WTC11 (cell line): ENCODE data around the gene MBD3. TPM values are rescaled to one million over a fixed set of nuclear protein-coding genes. Genes with fewer than 3 reads are reported as not detected.

Source experiments
- ATAC-seq: fragments of 200-7000 bp; cut with Tn5 transposase; 2 replicates; pipeline ENCODE4 v1.10.0; 2021; ENCODE audit warnings: mild to moderate bottlenecking, moderate library complexity
- CTCF ChIA-PET: fragments of 300-600 bp; sonication (Branson Sonifier 250); formaldehyde crosslinking; loops from one replicate; lab custom pipeline; 2021; ENCODE audit warnings: antibody characterized with exemption; lab: Charles Lee
- POLR2A ChIA-PET: fragments of 350-600 bp; sonication (Branson Sonifier 250); formaldehyde crosslinking; loops from one replicate; lab custom pipeline; 2021; ENCODE audit warnings: antibody characterized with exemption; lab: Charles Lee
- DNase-seq: peaks from one replicate; pipeline ENCODE4 v3.0.0; 2021; ENCODE audit warnings: low spot score
- H3K27ac Mint-ChIP-seq: 2 replicates; pipeline ENCODE4 v1.8.0; 2021; ENCODE audit warnings: mixed read lengths
- H3K27me3 Mint-ChIP-seq: 2 replicates; pipeline ENCODE4 v1.8.0; 2021; ENCODE audit warnings: low read depth, mild to moderate bottlenecking, moderate library complexity, mixed read lengths
- H3K36me3 Mint-ChIP-seq: 2 replicates; pipeline ENCODE4 v1.8.0; 2021; ENCODE audit warnings: mixed read lengths
- H3K4me1 Mint-ChIP-seq: 2 replicates; pipeline ENCODE4 v1.8.0; 2022; ENCODE audit warnings: mixed read lengths
- H3K4me3 Mint-ChIP-seq: 2 replicates; pipeline ENCODE4 v1.8.0; 2021; ENCODE audit warnings: mild to moderate bottlenecking, moderate library complexity, mixed read lengths
- H3K9me3 Mint-ChIP-seq: 2 replicates; pipeline ENCODE4 v1.8.0; 2021; ENCODE audit warnings: mixed read lengths
- ATF6 ChIP-seq: sonication (generic); formaldehyde crosslinking; IDR thresholded peaks from 2 replicates; pipeline ENCODE4 v1.8.1; 2023; ENCODE audit warnings: mild to moderate bottlenecking, missing genetic modification reagents
- CBFB ChIP-seq: sonication (generic); formaldehyde crosslinking; IDR thresholded peaks from 2 replicates; pipeline ENCODE4 v1.8.1; 2022; ENCODE audit warnings: mild to moderate bottlenecking, low read depth, missing genetic modification reagents
- E2F1 ChIP-seq: sonication (generic); formaldehyde crosslinking; IDR thresholded peaks from 2 replicates; pipeline ENCODE4 v1.8.0; 2022; ENCODE audit warnings: mild to moderate bottlenecking, missing genetic modification reagents
- EMX1 ChIP-seq: fragments of 250-450 bp; sonication (Bioruptor Pico); IDR thresholded peaks from 2 replicates; pipeline ENCODE4 v1.8.0; 2021; ENCODE audit warnings: mild to moderate bottlenecking
- ETV6 ChIP-seq: sonication (generic); formaldehyde crosslinking; IDR thresholded peaks from 2 replicates; pipeline ENCODE4 v1.8.1; 2022; ENCODE audit warnings: mild to moderate bottlenecking, missing genetic modification reagents
- FOXP1 ChIP-seq: sonication (generic); formaldehyde crosslinking; IDR thresholded peaks from 2 replicates; pipeline ENCODE4 v1.8.0; 2022; ENCODE audit warnings: missing genetic modification reagents, mild to moderate bottlenecking, moderate library complexity, borderline replicate concordance
- FOXP4 ChIP-seq: sonication (generic); formaldehyde crosslinking; IDR thresholded peaks from 2 replicates; pipeline ENCODE4 v1.8.0; 2022; ENCODE audit warnings: mild to moderate bottlenecking, missing genetic modification reagents
- GTF2I ChIP-seq: fragments of 250-450 bp; sonication (Bioruptor Pico); conservative IDR thresholded peaks from 2 replicates; pipeline ENCODE4 v1.4.0; 2021; ENCODE audit warnings: mild to moderate bottlenecking
- IRF1 ChIP-seq: sonication (generic); formaldehyde crosslinking; IDR thresholded peaks from 2 replicates; pipeline ENCODE4 v1.8.0; 2023; ENCODE audit warnings: missing genetic modification reagents
- JUN ChIP-seq: sonication (generic); formaldehyde crosslinking; IDR thresholded peaks from 2 replicates; pipeline ENCODE4 v1.8.0; 2023; ENCODE audit warnings: mild to moderate bottlenecking, missing genetic modification reagents
- KAT7 ChIP-seq: sonication (generic); formaldehyde crosslinking; IDR thresholded peaks from 2 replicates; pipeline ENCODE4 v1.8.1; 2023; ENCODE audit warnings: missing genetic modification reagents, mild to moderate bottlenecking, borderline replicate concordance
- MYBL2 ChIP-seq: sonication (generic); formaldehyde crosslinking; IDR thresholded peaks from 2 replicates; pipeline ENCODE4 v1.8.1; 2023; ENCODE audit warnings: mild to moderate bottlenecking, moderate library complexity, missing genetic modification reagents
- NFE2L1 ChIP-seq: sonication (generic); formaldehyde crosslinking; IDR thresholded peaks from 2 replicates; pipeline ENCODE4 v1.8.1; 2023; ENCODE audit warnings: missing genetic modification reagents
- NFYB ChIP-seq: sonication (generic); formaldehyde crosslinking; conservative IDR thresholded peaks from 2 replicates; pipeline ENCODE4 v1.8.0; 2022; ENCODE audit warnings: low read depth, missing genetic modification reagents
- NR2C2 ChIP-seq: sonication (generic); formaldehyde crosslinking; IDR thresholded peaks from 2 replicates; pipeline ENCODE4 v1.8.0; 2022; ENCODE audit warnings: mild to moderate bottlenecking, missing genetic modification reagents
- RELA ChIP-seq: sonication (generic); formaldehyde crosslinking; IDR thresholded peaks from 2 replicates; pipeline ENCODE4 v1.8.1; 2022; ENCODE audit warnings: missing genetic modification reagents, mild to moderate bottlenecking, borderline replicate concordance
- SMAD3 ChIP-seq: sonication (generic); formaldehyde crosslinking; IDR thresholded peaks from 2 replicates; pipeline ENCODE4 v1.8.0; 2022; ENCODE audit warnings: missing genetic modification reagents, mild to moderate bottlenecking, borderline replicate concordance
- USF1 ChIP-seq: sonication (generic); formaldehyde crosslinking; IDR thresholded peaks from 2 replicates; pipeline ENCODE4 v1.8.0; 2022; ENCODE audit warnings: mild to moderate bottlenecking, missing genetic modification reagents
- ZBTB21 ChIP-seq: sonication (generic); formaldehyde crosslinking; IDR thresholded peaks from 2 replicates; pipeline ENCODE4 v1.8.1; 2023; ENCODE audit warnings: mild to moderate bottlenecking, missing genetic modification reagents, borderline replicate concordance
- ZNF232 ChIP-seq: sonication (generic); formaldehyde crosslinking; IDR thresholded peaks from 2 replicates; pipeline ENCODE4 v1.8.0; 2022; ENCODE audit warnings: mild to moderate bottlenecking, missing genetic modification reagents
- ZNF281 ChIP-seq: sonication (generic); formaldehyde crosslinking; IDR thresholded peaks from 2 replicates; pipeline ENCODE4 v1.8.0; 2023; ENCODE audit warnings: mild to moderate bottlenecking, missing genetic modification reagents
- ZNF423 ChIP-seq: fragments of 250-450 bp; sonication (Bioruptor Pico); IDR thresholded peaks from 2 replicates; pipeline ENCODE4 v2.1.2; 2022; ENCODE audit warnings: mild to moderate bottlenecking, moderate library complexity
- total RNA-seq: library from RNA; stranded (reverse); gene quantifications from 3 replicates; pipeline ENCODE4 v1.2.3, GENCODE V29; 2021
- TF ChIP-seq, protein P1 (sequence below): sonication (generic); formaldehyde crosslinking; conservative IDR thresholded peaks from 2 replicates; pipeline ENCODE4 v1.8.1; 2023; ENCODE audit warnings: mild to moderate bottlenecking, low read depth, missing genetic modification reagents, moderate library complexity

MBD3 gene
- total RNA-seq, 1 experiment from 2014 or later, result 90.2 TPM

GRCh38 chr19:1601613-1602064, 9.0 kb upstream of the MBD3 start:
- Mint-ChIP-seq H3K27me3 (no peaks in the 10 kb centered on the region), H3K27ac (peak overlapping the region; percentile 80; the same call in 1 of the 2 replicates)
- TF ChIP-seq, protein P1, sequence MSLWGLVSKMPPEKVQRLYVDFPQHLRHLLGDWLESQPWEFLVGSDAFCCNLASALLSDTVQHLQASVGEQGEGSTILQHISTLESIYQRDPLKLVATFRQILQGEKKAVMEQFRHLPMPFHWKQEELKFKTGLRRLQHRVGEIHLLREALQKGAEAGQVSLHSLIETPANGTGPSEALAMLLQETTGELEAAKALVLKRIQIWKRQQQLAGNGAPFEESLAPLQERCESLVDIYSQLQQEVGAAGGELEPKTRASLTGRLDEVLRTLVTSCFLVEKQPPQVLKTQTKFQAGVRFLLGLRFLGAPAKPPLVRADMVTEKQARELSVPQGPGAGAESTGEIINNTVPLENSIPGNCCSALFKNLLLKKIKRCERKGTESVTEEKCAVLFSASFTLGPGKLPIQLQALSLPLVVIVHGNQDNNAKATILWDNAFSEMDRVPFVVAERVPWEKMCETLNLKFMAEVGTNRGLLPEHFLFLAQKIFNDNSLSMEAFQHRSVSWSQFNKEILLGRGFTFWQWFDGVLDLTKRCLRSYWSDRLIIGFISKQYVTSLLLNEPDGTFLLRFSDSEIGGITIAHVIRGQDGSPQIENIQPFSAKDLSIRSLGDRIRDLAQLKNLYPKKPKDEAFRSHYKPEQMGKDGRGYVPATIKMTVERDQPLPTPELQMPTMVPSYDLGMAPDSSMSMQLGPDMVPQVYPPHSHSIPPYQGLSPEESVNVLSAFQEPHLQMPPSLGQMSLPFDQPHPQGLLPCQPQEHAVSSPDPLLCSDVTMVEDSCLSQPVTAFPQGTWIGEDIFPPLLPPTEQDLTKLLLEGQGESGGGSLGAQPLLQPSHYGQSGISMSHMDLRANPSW, result no peak
- no peak for TF ChIP-seq RELA
- no peak for TF ChIP-seq MYBL2 (CRISPR knock-in tag)
- no peak for TF ChIP-seq KAT7 (CRISPR knock-in tag)
- no peak for TF ChIP-seq SMAD3 (CRISPR knock-in tag)
- TF ChIP-seq ZNF232 (CRISPR knock-in tag), result no peak
- no peak for TF ChIP-seq NR2C2 (CRISPR knock-in tag)
- TF ChIP-seq ETV6 (CRISPR knock-in tag), result no peak
- TF ChIP-seq ZBTB21, result no peak
- TF ChIP-seq NFE2L1 (CRISPR knock-in tag), result no peak
- no peak for TF ChIP-seq USF1 (CRISPR knock-in tag)
- TF ChIP-seq NFYB (CRISPR knock-in tag), result no peak
- TF ChIP-seq FOXP4 (CRISPR knock-in tag), result no peak
- no peak for TF ChIP-seq ZNF281
- TF ChIP-seq, all 79 proteins: peak for 0
- DNase-seq, result no peak
- Mint-ChIP-seq H3K4me3 (no peak overlapping the region), H3K9me3 (no peaks in the 10 kb centered on the region), H3K36me3 (peaks cover 23% of the 10 kb centered on the region), H3K4me1 (peaks cover 7% of the 10 kb centered on the region; the same call in 1 of the 2 replicates)
- ChIA-PET POLR2A (no interaction called here), CTCF (interaction anchor here (0.7 to 2.4 kb wide), 7 partner anchors 8 to 225 kb away, joined by 3 to 11 read pairs (median 5); no protein-coding TSS in a partner anchor)
- ATAC-seq, result no peak

GRCh38 chr19:1599460-1599846, 6.8 kb upstream of the MBD3 start:
- H3K9me3 Mint-ChIP-seq, result no peaks in the 10 kb centered on the region
- no peak overlapping the region for H3K4me3 Mint-ChIP-seq
- TF ChIP-seq JUN (CRISPR knock-in tag), result no peak
- no peak for TF ChIP-seq NFE2L1 (CRISPR knock-in tag)
- no peak for TF ChIP-seq IRF1 (CRISPR knock-in tag)
- TF ChIP-seq E2F1 (CRISPR knock-in tag), result no peak
- no peak for TF ChIP-seq CBFB (CRISPR knock-in tag)
- TF ChIP-seq ZNF423 (CRISPR knock-in tag), result no peak
- TF ChIP-seq NFYB (CRISPR knock-in tag), result no peak
- no peak for TF ChIP-seq EMX1 (CRISPR knock-in tag)
- no peak for TF ChIP-seq ATF6 (CRISPR knock-in tag)
- no peak for TF ChIP-seq FOXP1 (CRISPR knock-in tag)
- TF ChIP-seq GTF2I (CRISPR knock-in tag), result no peak
- ATAC-seq, result no peak
- no peak overlapping the region for H3K27ac Mint-ChIP-seq
- POLR2A ChIA-PET, result no interaction called here
- no peak for DNase-seq
- H3K4me1 Mint-ChIP-seq, result peaks cover 4% of the 10 kb centered on the region; the same call in 1 of the 2 replicates
- CTCF ChIA-PET, result interaction anchor here (1.6 kb wide), 1 partner anchor 53 kb away, joined by 9 read pairs; no protein-coding TSS in a partner anchor
- H3K27me3 Mint-ChIP-seq, result no peaks in the 10 kb centered on the region
- peaks cover 25% of the 10 kb centered on the region for H3K36me3 Mint-ChIP-seq
